ENCODE data around the gene SUFU.

The SUFU gene

DNA sequence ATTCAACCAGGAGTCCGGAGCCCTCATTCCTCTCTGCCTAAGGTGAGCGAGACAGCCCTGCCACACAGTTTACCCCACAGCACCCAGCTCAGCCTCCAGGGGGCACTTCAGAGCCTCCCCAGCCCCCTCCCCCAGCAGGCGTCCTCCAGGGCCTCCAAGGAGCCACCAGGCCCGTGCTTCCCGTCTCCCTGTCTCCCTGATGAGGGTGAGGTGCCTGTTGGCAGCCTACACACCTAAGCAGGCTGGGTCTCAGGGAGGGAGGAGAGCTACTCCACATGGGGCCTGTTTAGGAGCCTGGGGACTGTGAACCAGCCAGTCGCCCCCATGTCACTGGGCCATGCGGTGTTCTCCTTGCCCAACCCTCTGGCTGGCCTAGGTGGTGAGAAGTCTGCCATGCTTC is 111.6 kb downstream of the SUFU start:
- TF ChIP-seq, protein P1, sequence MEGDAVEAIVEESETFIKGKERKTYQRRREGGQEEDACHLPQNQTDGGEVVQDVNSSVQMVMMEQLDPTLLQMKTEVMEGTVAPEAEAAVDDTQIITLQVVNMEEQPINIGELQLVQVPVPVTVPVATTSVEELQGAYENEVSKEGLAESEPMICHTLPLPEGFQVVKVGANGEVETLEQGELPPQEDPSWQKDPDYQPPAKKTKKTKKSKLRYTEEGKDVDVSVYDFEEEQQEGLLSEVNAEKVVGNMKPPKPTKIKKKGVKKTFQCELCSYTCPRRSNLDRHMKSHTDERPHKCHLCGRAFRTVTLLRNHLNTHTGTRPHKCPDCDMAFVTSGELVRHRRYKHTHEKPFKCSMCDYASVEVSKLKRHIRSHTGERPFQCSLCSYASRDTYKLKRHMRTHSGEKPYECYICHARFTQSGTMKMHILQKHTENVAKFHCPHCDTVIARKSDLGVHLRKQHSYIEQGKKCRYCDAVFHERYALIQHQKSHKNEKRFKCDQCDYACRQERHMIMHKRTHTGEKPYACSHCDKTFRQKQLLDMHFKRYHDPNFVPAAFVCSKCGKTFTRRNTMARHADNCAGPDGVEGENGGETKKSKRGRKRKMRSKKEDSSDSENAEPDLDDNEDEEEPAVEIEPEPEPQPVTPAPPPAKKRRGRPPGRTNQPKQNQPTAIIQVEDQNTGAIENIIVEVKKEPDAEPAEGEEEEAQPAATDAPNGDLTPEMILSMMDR (IDR thresholded peaks at IDR 0.05; ENCODE audit: extremely low read depth, missing control alignments): no peak
- DNase-seq (ENCODE audit: low spot score): no peak

DNA sequence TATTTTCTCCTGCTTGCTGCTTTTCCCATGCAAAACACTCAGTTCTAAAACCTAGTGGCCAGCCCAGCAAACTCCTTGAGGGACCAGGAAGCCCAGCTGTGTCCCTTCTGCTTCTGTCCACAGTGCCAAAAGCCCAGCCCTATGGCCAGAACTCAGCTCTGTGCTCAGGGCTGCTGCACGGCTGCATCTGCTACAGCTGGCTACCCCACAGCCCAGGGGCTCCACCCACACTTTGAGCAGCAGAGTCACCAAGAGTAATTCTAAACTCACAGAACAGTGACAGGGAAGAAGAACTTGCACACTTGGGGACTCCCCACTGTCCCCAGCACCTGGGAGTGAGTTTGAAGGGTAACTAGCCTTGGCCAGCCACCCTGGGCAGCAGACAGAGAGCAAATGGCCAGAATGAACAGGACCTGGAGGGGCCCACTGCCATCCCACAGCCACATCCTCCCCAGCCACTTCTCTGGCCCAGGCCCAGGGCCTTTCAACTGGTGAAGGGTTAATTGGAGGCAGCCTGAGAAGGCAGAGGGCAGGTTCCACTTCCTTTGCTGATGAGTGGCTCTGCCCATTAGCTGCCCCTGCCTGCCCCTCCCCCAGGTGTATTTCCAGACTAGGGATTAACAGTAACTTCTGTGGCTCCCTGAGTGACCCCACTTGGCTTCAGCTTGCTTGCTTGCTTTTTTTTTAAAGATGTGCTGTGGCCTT is 112.4 kb downstream of the SUFU start:
- TF ChIP-seq, protein P1 (IDR thresholded peaks at IDR 0.05; ENCODE audit: extremely low read depth, missing control alignments): no peak
- peak; percentile 81 for DNase-seq (ENCODE audit: low spot score)

DNA sequence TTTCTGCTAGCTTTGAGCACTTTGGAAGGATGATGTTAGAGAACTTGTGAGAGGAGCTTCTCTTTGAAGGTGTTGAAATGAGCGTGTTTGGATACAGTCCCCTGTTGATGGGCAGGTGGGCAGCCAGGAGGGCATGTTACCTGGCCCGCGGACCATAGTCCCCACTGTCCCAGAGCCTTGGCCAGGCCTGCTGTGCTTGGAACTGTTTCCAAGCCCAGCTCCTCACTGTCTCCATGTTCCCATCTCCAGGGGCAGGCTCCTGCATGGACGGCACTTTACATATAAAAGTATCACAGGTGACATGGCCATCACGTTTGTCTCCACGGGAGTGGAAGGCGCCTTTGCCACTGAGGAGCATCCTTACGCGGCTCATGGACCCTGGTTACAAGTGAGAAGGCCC is 113.3 kb downstream of the SUFU start:
- DNase-seq (ENCODE audit: low spot score): no peak

DNA sequence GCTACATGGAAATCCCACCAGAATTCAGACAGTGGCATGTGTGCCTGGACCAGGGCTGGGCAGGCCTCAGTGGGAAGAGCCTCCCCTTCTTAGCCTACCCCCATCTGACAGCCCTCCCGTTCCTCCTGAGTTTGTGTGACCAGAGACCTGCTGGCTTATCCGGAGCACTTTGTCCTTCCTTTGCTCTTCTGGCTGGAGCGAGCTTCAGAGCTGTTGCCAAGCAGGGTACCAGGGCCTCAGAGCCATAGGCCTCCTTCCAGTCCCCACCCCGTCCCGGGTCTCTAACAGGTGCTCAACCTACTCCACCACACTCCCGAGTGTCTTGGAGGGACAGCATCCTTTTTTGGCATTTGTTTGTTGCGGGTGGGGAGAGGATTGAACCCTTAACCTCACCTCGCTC is 114.0 kb downstream of the SUFU start:
- TF ChIP-seq, protein P1 (IDR thresholded peaks at IDR 0.05; ENCODE audit: extremely low read depth, missing control alignments): no peak
- DNase-seq (ENCODE audit: low spot score): no peak

More for the DNA sequence above, 113.3 kb downstream of the SUFU start:
- TF ChIP-seq, protein P1 (IDR thresholded peaks at IDR 0.05; ENCODE audit: extremely low read depth, missing control alignments): no peak

DNA sequence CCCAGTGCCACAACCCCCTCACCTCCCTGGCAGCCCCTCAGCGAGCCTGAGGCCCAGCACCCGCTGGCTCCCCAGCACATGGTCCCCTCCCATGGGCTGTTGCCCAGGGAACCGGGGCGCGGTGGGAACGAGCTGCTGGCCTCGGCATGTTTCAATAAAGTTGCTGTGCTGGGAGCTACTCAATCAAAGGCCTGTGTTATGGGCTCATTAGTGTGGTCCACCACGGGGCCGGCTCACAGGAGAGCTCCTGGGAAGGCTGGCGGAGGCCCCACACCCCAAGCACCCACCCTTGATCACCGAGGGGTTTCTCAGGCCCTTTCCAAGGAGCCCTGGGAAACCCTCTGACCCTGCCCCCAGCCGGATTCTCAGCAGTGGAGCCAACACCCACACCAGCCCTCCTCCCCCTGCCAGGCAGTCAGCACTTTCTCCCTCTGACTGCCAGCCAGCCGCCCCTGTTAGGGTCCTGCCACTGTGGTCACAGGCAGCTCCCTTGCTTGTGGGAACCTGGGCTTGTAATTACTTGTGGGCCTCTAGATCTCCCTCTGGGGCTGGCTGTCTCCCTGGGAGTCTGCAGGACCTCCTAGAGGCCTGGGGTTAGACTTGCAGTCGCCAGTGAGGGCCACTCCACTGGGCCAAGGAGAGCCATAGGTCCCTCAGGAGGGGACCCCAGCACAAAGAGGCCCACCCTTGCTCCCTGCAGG is 115.7 kb downstream of the SUFU start:
- TF ChIP-seq, protein P1 (IDR thresholded peaks at IDR 0.05; ENCODE audit: extremely low read depth, missing control alignments): no peak

DNA sequence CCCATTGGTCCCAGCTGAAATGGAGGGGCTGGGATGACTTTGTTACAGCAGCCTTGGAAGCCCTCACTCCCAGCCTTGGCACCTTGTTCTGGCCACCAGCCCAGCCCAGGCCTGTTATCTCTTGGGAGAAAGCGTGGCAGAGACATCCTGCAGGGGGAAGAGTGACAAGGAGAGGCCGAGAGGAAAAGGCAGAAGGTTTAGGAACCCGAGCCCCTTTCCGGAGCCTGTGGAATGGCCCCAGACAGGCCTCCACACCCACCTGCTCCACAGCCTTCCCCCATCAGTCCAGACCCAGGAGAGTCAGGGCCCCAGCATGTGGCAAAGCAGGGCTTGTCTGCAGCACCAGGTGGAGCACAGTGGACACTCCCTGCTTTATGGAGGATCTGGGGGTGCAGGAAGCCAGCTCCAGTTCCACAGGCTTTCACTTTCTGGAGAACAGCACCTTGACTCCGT is 116.4 kb downstream of the SUFU start:
- no peak for DNase-seq (ENCODE audit: low spot score)
- TF ChIP-seq, protein P1 (IDR thresholded peaks at IDR 0.05; ENCODE audit: extremely low read depth, missing control alignments): no peak

More for the DNA sequence above, 115.7 kb downstream of the SUFU start:
- DNase-seq (ENCODE audit: low spot score): no peak
